ENCODE data around the gene C19orf73. TPM values are rescaled to one million over a fixed set of nuclear protein-coding genes. Genes with fewer than 3 reads are reported as not detected.
A peak's percentile ranks its signal among the peaks of the same experiment; 100 is the strongest.

Gene C19orf73
- total RNA-seq, 5 donors from 2014 or later (not counting 1 experiment from before 2014, with no cell fraction given) = 2.1 to 3.7 (median 2.5) TPM

DNA sequence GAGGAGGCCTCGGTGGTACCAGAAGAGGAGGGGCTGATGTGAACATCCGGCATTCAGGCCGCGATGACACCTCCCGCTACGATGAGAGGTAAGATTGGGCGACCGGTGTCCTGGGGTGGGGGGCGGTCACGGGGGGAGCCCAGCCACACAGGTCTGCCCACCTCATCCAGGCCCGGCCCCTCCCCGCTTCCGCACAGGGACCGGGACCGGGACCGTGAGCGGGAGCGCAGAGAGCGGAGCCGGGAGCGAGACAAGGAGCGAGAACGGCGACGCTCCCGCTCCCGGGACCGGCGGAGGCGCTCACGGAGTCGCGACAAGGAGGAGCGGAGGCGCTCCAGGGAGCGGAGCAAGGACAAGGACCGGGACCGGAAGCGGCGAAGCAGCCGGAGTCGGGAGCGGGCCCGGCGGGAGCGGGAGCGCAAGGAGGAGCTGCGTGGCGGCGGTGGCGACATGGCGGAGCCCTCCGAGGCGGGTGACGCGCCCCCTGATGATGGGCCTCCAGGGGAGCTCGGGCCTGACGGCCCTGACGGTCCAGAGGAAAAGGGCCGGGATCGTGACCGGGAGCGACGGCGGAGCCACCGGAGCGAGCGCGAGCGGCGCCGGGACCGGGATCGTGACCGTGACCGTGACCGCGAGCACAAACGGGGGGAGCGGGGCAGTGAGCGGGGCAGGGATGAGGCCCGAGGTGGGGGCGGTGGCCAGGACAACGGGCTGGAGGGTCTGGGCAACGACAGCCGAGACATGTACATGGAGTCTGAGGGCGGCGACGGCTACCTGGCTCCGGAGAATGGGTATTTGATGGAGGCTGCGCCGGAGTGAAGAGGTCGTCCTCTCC lies 11.1 kb downstream of the C19orf73 start:
- ATAC-seq (replicated peaks in 1 of 4) (no peak), DNase-seq (no peak)
- ChIA-PET POLR2A (no interaction called here), CTCF (interaction anchor here in 1 of 2 donors (1.3 kb wide), 1 partner anchor 10 kb away, joined by 3 read pairs; no protein-coding TSS in a partner anchor)
- Mint-ChIP-seq H3K27me3 (no peaks in the 10 kb centered on the region), H3K27ac (no peak overlapping the region), H3K36me3 (peaks cover 32% of the 10 kb centered on the region), H3K9me3 (no peaks in the 10 kb centered on the region), H3K4me3 (no peak overlapping the region), H3K4me1 (peaks cover 6 to 10% (median 6%) of the 10 kb centered on the region in 3 donors)
- no peak overlapping the region for H3K4me3 ChIP-seq (ENCODE audit: control insufficient read depth in 1 of 2, extremely low read depth in 1 of 2, low read length in 1 of 2)
- H3K9me3 ChIP-seq = no peaks in the 10 kb centered on the region
- no peaks in the 10 kb centered on the region for H3K4me1 ChIP-seq (ENCODE audit: control insufficient read depth in 1 of 2, extremely low read depth in 1 of 2, insufficient read depth in 2 of 2, low read length in 2 of 2)
- H3K27me3 ChIP-seq (replicated peaks in 1 of 2; ENCODE audit: control insufficient read depth in 2 of 2, extremely low read depth in 1 of 2, insufficient read depth in 2 of 2, low read length in 1 of 2) = peaks cover 0 to 3% of the 10 kb centered on the region in 2 experiments
- WGBS (ENCODE audit: insufficient coverage) = 98% methylated on average over 85 of the region's 93 CpGs
- no peak overlapping the region for H3K27ac ChIP-seq (ENCODE audit: low read length)
- peaks cover 32 to 56% of the 10 kb centered on the region in 2 donors for H3K36me3 ChIP-seq (ENCODE audit: control insufficient read depth in 2 of 2, extremely low read depth in 1 of 2, insufficient read depth in 1 of 2, low read length in 1 of 2)

DNA sequence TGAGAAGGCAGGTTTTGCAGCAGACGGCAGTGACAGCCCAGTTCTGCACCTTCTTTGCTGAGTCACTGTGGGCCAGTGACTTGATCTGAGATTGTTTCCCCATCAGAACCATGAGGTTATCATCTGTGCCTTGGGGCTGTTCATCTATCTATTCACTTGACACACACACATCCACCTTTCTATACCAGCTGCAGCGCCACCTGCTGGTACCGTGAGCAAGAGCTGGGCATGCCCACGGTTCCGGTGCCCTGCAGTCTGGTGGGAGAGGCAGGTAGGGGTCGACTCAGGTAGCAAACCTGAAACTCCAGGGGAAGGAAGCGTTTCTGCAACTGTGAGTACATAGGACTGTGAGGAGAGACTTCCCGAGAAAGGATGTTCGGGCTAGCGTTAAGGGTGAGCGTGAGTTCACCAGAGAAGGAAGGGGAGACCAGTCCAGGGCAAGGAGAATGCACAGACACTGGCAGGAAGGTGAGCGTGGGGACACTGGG lies 12.3 kb downstream of the C19orf73 start:
- Histone ChIP-seq H3K27ac (ENCODE audit: low read length) (no peak overlapping the region), H3K27me3 (replicated peaks in 1 of 2; ENCODE audit: control insufficient read depth in 2 of 2, extremely low read depth in 1 of 2, insufficient read depth in 2 of 2, low read length in 1 of 2) (peaks cover 0 to 3% of the 10 kb centered on the region in 2 experiments), H3K4me1 (ENCODE audit: control insufficient read depth in 1 of 2, extremely low read depth in 1 of 2, insufficient read depth in 2 of 2, low read length in 2 of 2) (no peaks in the 10 kb centered on the region), H3K9me3 (no peaks in the 10 kb centered on the region), H3K4me3 (ENCODE audit: control insufficient read depth in 1 of 2, extremely low read depth in 1 of 2, low read length in 1 of 2) (no peak overlapping the region), H3K36me3 (ENCODE audit: control insufficient read depth in 2 of 2, extremely low read depth in 1 of 2, insufficient read depth in 1 of 2, low read length in 1 of 2) (peaks cover 41 to 65% of the 10 kb centered on the region in 2 donors)
- H3K27ac Mint-ChIP-seq = peak overlapping the region in 1 of 2 donors; percentile 40
- H3K4me3 Mint-ChIP-seq = no peak overlapping the region
- CTCF ChIA-PET = interaction anchor here (0.6 to 1.5 kb wide), 6 partner anchors 9 to 600 kb away, joined by 3 to 4 read pairs (median 4); partner anchors contain the start of gene RUVBL2 (in 1 of the 2)
- no peaks in the 10 kb centered on the region for H3K27me3 Mint-ChIP-seq
- H3K36me3 Mint-ChIP-seq = peaks cover 35% of the 10 kb centered on the region
- POLR2A ChIA-PET = interaction anchor here in 1 of 2 donors (0.6 kb wide), 1 partner anchor 16 kb away, joined by 16 read pairs; no protein-coding TSS in a partner anchor
- 80% methylated on average over 11 of the region's 12 CpGs for WGBS (ENCODE audit: insufficient coverage)
- DNase-seq (peak; percentile 32 to 81 (median 57)), ATAC-seq (replicated peaks in 1 of 4) (peak; percentile 75 to 76 (median 75))
- H3K9me3 Mint-ChIP-seq = no peaks in the 10 kb centered on the region
- H3K4me1 Mint-ChIP-seq = peaks cover 5 to 9% (median 6%) of the 10 kb centered on the region in 3 donors

DNA sequence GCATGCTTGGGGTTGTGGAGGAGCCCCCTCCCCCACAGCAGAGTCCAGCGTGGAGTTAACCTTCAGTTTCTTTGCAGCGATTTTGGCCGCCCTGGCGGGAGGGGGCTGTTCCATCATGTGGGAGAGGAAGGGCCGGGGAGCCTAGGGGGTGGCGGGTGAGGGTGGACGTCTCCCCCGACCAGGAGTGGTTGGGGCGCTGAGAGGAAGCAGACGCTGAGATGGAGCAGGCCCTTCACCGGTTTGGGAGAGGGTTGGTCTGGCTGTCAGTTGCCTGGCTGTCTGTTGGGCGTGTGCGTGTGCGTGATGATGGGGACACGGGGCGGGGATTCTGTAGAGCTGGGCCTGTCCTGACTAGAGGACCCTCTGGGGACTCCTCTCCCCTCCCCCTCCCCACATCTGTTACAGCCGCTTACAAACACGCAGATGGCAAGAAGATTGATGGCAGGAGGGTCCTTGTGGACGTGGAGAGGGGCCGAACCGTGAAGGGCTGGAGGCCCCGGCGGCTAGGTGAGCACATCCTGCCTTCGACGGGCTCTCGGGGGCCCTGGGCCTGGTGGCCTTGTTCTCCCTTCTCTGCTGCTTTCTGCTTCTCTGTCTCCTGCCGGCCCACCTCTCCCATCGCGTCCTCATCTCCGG lies 14.6 kb downstream of the C19orf73 start:
- H3K27me3 Mint-ChIP-seq = no peaks in the 10 kb centered on the region
- ATAC-seq (replicated peaks in 1 of 4) = no peak
- Histone ChIP-seq H3K4me3 (ENCODE audit: control insufficient read depth in 1 of 2, extremely low read depth in 1 of 2, low read length in 1 of 2) (no peak overlapping the region), H3K27me3 (replicated peaks in 1 of 2; ENCODE audit: control insufficient read depth in 2 of 2, extremely low read depth in 1 of 2, insufficient read depth in 2 of 2, low read length in 1 of 2) (peaks cover 0 to 3% of the 10 kb centered on the region in 2 experiments), H3K4me1 (ENCODE audit: control insufficient read depth in 1 of 2, extremely low read depth in 1 of 2, insufficient read depth in 2 of 2, low read length in 2 of 2) (no peaks in the 10 kb centered on the region), H3K9me3 (no peaks in the 10 kb centered on the region), H3K36me3 (ENCODE audit: control insufficient read depth in 2 of 2, extremely low read depth in 1 of 2, insufficient read depth in 1 of 2, low read length in 1 of 2) (peaks cover 46 to 81% of the 10 kb centered on the region in 2 donors), H3K27ac (ENCODE audit: low read length) (no peak overlapping the region)
- H3K27ac Mint-ChIP-seq = no peak overlapping the region
- POLR2A ChIA-PET = no interaction called here
- CTCF ChIA-PET = interaction anchor here in 1 of 2 donors (1.3 kb wide), 1 partner anchor 10 kb away, joined by 3 read pairs; the partner anchor contains the start of gene LIN7B
- H3K9me3 Mint-ChIP-seq = no peaks in the 10 kb centered on the region
- 92% methylated on average over 18 of the region's 30 CpGs for WGBS (ENCODE audit: insufficient coverage)
- DNase-seq = no peak
- no peak overlapping the region for H3K4me3 Mint-ChIP-seq
- peaks cover 4 to 16% (median 7%) of the 10 kb centered on the region in 3 donors for H3K4me1 Mint-ChIP-seq
- peaks cover 46% of the 10 kb centered on the region for H3K36me3 Mint-ChIP-seq

DNA sequence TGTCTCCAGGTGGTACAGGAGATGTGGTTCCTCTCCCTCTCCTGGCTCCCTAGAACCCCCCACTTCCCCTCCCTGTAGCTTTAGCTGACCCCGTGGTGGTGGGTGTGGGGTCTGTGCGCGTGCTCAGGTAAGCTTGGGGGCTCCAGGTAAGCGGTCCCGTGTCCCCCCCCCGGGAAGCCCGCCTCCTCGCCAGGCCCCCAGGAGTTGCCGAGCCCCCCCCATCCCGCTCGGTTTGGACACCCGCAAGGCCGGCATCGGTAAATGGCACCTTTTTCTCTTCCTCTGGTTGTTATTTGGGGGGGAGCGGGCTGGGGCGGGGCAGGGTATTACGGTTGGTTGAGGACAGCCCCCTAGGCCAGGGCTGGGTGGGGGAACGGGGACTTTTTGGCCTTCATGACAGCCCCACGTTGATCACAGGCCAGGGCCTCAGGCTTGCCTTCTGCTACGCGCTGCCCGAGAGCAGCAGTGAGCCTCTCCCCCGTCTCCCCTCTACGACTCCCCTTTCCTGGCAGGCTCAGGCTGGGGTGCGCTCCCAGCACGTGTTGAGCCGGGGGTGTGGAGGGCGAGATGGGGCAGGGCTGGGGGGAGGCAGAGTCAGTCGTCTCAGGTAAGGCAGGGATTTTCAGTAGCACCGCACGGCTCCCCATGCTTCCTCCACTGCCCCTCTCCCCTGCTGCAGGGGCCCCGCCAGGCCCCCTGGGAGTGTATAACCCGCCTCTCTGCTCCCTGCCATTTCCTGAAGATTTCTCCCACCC lies 15.4 kb downstream of the C19orf73 start:
- Mint-ChIP-seq H3K27ac (no peak overlapping the region), H3K27me3 (no peaks in the 10 kb centered on the region), H3K4me3 (no peak overlapping the region), H3K4me1 (peaks cover 4 to 16% (median 7%) of the 10 kb centered on the region in 3 donors), H3K36me3 (peaks cover 44% of the 10 kb centered on the region), H3K9me3 (no peaks in the 10 kb centered on the region)
- H3K4me1 ChIP-seq (ENCODE audit: control insufficient read depth in 1 of 2, extremely low read depth in 1 of 2, insufficient read depth in 2 of 2, low read length in 2 of 2) = no peaks in the 10 kb centered on the region
- ChIA-PET CTCF (no interaction called here), POLR2A (no interaction called here)
- H3K9me3 ChIP-seq = no peaks in the 10 kb centered on the region
- peaks cover 53 to 81% of the 10 kb centered on the region in 2 donors for H3K36me3 ChIP-seq (ENCODE audit: control insufficient read depth in 2 of 2, extremely low read depth in 1 of 2, insufficient read depth in 1 of 2, low read length in 1 of 2)
- H3K27ac ChIP-seq (ENCODE audit: low read length) = no peak overlapping the region
- DNase-seq (no peak), ATAC-seq (replicated peaks in 1 of 4) (no peak)
- H3K4me3 ChIP-seq (ENCODE audit: control insufficient read depth in 1 of 2, extremely low read depth in 1 of 2, low read length in 1 of 2) = no peak overlapping the region
- H3K27me3 ChIP-seq (replicated peaks in 1 of 2; ENCODE audit: control insufficient read depth in 2 of 2, extremely low read depth in 1 of 2, insufficient read depth in 2 of 2, low read length in 1 of 2) = peaks cover 0 to 3% of the 10 kb centered on the region in 2 experiments
- 94% methylated on average over 6 of the region's 33 CpGs for WGBS (ENCODE audit: insufficient coverage)

DNA sequence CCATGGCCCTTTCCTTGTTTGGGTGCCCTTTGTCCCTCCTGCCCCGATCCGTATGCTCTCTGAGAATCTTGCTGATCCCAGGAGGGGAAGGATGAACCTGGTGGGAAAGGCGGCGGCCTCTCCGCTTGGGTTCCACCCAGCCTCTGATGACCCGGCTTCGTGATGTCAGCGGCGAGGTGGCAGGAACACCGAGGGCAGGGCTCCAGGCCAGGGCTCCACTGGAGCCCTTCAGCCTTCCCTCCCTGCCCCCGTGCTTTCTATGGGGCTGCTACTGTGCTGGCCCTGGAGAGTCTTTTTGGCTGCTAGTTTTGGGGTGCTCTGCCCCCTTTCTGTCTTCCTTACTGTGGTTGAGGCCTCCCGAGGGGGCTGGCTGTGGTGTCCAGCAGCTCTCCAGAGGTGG lies 16.6 kb downstream of the C19orf73 start:
- WGBS (ENCODE audit: insufficient coverage) = 98% methylated on average over 8 of the region's 12 CpGs
- H3K9me3 ChIP-seq = no peaks in the 10 kb centered on the region
- DNase-seq (no peak), ATAC-seq (replicated peaks in 1 of 4) (no peak)
- no peak overlapping the region for H3K4me3 Mint-ChIP-seq
- H3K4me3 ChIP-seq (ENCODE audit: control insufficient read depth in 1 of 2, extremely low read depth in 1 of 2, low read length in 1 of 2) = no peak overlapping the region
- H3K36me3 ChIP-seq (ENCODE audit: control insufficient read depth in 2 of 2, extremely low read depth in 1 of 2, insufficient read depth in 1 of 2, low read length in 1 of 2) = peaks cover 57 to 85% of the 10 kb centered on the region in 2 donors
- peaks cover 0 to 9% of the 10 kb centered on the region in 2 experiments for H3K4me1 ChIP-seq (ENCODE audit: control insufficient read depth in 1 of 2, extremely low read depth in 1 of 2, insufficient read depth in 2 of 2, low read length in 2 of 2)
- no peak overlapping the region for H3K27ac ChIP-seq (ENCODE audit: low read length)
- peaks cover 0 to 3% of the 10 kb centered on the region in 2 experiments for H3K27me3 ChIP-seq (replicated peaks in 1 of 2; ENCODE audit: control insufficient read depth in 2 of 2, extremely low read depth in 1 of 2, insufficient read depth in 2 of 2, low read length in 1 of 2)
- H3K27me3 Mint-ChIP-seq = no peaks in the 10 kb centered on the region
- ChIA-PET POLR2A (no interaction called here), CTCF (no interaction called here)
- H3K36me3 Mint-ChIP-seq = peaks cover 47% of the 10 kb centered on the region
- H3K4me1 Mint-ChIP-seq = peaks cover 8 to 16% (median 11%) of the 10 kb centered on the region in 3 donors
- H3K9me3 Mint-ChIP-seq = no peaks in the 10 kb centered on the region
- no peak overlapping the region for H3K27ac Mint-ChIP-seq

DNA sequence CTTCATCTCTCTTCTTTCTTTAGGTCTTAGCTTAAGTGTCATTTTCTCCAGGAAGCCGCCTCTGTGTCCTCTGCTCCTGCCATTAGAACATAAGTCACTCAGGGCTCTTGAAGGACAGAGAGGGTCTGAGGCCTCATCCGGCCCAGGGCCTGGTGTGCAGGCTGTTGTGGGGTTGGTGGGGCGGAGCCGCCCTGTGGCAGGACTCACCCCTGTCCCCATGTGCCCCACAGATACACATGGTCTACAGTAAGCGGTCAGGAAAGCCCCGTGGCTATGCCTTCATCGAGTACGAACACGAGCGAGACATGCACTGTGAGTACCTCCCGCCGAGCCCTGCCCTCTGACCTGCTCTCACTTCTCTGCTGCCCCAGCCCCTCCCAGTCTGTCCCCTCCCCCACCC lies 17.8 kb downstream of the C19orf73 start:
- Histone ChIP-seq H3K27me3 (replicated peaks in 1 of 2; ENCODE audit: control insufficient read depth in 2 of 2, extremely low read depth in 1 of 2, insufficient read depth in 2 of 2, low read length in 1 of 2) (peaks cover 0 to 3% of the 10 kb centered on the region in 2 experiments), H3K9me3 (no peaks in the 10 kb centered on the region), H3K36me3 (ENCODE audit: control insufficient read depth in 2 of 2, extremely low read depth in 1 of 2, insufficient read depth in 1 of 2, low read length in 1 of 2) (peaks cover 52 to 80% of the 10 kb centered on the region in 2 donors), H3K4me1 (ENCODE audit: control insufficient read depth in 1 of 2, extremely low read depth in 1 of 2, insufficient read depth in 2 of 2, low read length in 2 of 2) (peaks cover 0 to 9% of the 10 kb centered on the region in 2 experiments), H3K4me3 (ENCODE audit: control insufficient read depth in 1 of 2, extremely low read depth in 1 of 2, low read length in 1 of 2) (no peak overlapping the region), H3K27ac (ENCODE audit: low read length) (no peak overlapping the region)
- no peaks in the 10 kb centered on the region for H3K9me3 Mint-ChIP-seq
- H3K4me1 Mint-ChIP-seq = peaks cover 6 to 9% (median 7%) of the 10 kb centered on the region in 3 donors
- DNase-seq (no peak), ATAC-seq (replicated peaks in 1 of 4) (no peak)
- no peaks in the 10 kb centered on the region for H3K27me3 Mint-ChIP-seq
- ChIA-PET POLR2A (no interaction called here), CTCF (interaction anchor here in 1 of 2 donors (0.6 kb wide), 1 partner anchor 121 kb away, joined by 3 read pairs; no protein-coding TSS in a partner anchor)
- no peak overlapping the region for H3K27ac Mint-ChIP-seq
- WGBS (ENCODE audit: insufficient coverage) = 98% methylated on average over 9 of the region's 12 CpGs
- H3K4me3 Mint-ChIP-seq = no peak overlapping the region
- peaks cover 36% of the 10 kb centered on the region for H3K36me3 Mint-ChIP-seq
